Transverse colon (tissue), 4 donors: ENCODE data around the gene DENND2A.
A peak's percentile ranks its signal among the peaks of the same experiment; 100 is the strongest.

Experiments used
- CTCF ChIP-seq, 5 experiments: fragments of 200-600 bp in 3 of 5; fragments of 450-650 bp in 2 of 5; sonication (generic) in 3 of 5; IDR thresholded peaks; 1 replicate in 2 of 5; 2 replicates in 3 of 5; pipeline ENCODE4 v1.5.1; 2016 to 2017; ENCODE audit warnings: antibody characterized with exemption in 5 of 5, inconsistent platforms in 3 of 5, mild to moderate bottlenecking in 2 of 5, moderate library complexity in 1 of 5
- POLR2A ChIP-seq: fragments of 450-650 bp; IDR thresholded peaks from one replicate; pipeline ENCODE4 v1.6.1; 2016; ENCODE audit warnings: antibody characterized with exemption, mild to moderate bottlenecking, moderate library complexity
- POLR2AphosphoS5 ChIP-seq, 3 donors: sonication (generic); formaldehyde crosslinking; IDR thresholded peaks; one replicate each; pipeline ENCODE4 v1.6.1; 2016; ENCODE audit warnings: antibody characterized with exemption in 3 of 3

GRCh38 chr7:140661124-140661523 lies 20.5 kb upstream of the DENND2A start:
- TF ChIP-seq POLR2A (no peak), CTCF (IDR thresholded peaks at IDR 0.05) (peak in 1 of 5 experiments; percentile 9), POLR2AphosphoS5 (IDR thresholded peaks at IDR 0.05) (no peak)
